ACC112 (cell line): Measurements from ENCODE around the gene LGR5.
"Not testable (repeated sequence)": the region's sequence is repeated elsewhere in the genome, so short reads cannot be mapped to it uniquely, and the experiment has no call there.

Source experiments
- H2AFZ ChIP-seq: fragments of 200-600 bp; sonication (generic); one replicate; pipeline ENCODE4 v1.6.0; 2017; ENCODE audit warnings: antibody characterized with exemption, low read length; ENCODE audit not compliant: unreplicated experiment
- H3K27ac ChIP-seq: fragments of 200-600 bp; sonication (generic); 2 replicates; pipeline ENCODE4 v1.5.1; 2014; ENCODE audit warnings: low read depth, mild to moderate bottlenecking, antibody characterized with exemption, low read length, moderate library complexity
- H3K27me3 ChIP-seq: fragments of 200-600 bp; sonication (generic); 2 replicates; pipeline ENCODE4 v1.6.1; 2014; ENCODE audit warnings: mild to moderate bottlenecking, antibody characterized with exemption, low read length, moderate library complexity, mixed read lengths; ENCODE audit not compliant: insufficient read depth
- H3K36me3 ChIP-seq: fragments of 200-600 bp; sonication (generic); 2 replicates; pipeline ENCODE4 v1.6.1; 2016; ENCODE audit warnings: mild to moderate bottlenecking, antibody characterized with exemption, low read length, moderate library complexity, mixed read lengths; ENCODE audit not compliant: insufficient read depth
- H3K4me1 ChIP-seq: fragments of 200-600 bp; sonication (generic); one replicate; pipeline ENCODE4 v1.6.1; 2016; ENCODE audit warnings: low read length, mixed read lengths; ENCODE audit not compliant: insufficient read depth, unreplicated experiment, control insufficient read depth
- H3K4me3 ChIP-seq: fragments of 200-600 bp; sonication (generic); 2 replicates; pipeline ENCODE4 v1.5.1; 2014; ENCODE audit warnings: mild to moderate bottlenecking, low read depth, low read length
- H3K79me2 ChIP-seq: fragments of 200-600 bp; sonication (generic); one replicate; pipeline ENCODE4 v1.6.0; 2016; ENCODE audit warnings: low read length; ENCODE audit not compliant: control insufficient read depth, unreplicated experiment, insufficient read depth

The LGR5 gene

DNA sequence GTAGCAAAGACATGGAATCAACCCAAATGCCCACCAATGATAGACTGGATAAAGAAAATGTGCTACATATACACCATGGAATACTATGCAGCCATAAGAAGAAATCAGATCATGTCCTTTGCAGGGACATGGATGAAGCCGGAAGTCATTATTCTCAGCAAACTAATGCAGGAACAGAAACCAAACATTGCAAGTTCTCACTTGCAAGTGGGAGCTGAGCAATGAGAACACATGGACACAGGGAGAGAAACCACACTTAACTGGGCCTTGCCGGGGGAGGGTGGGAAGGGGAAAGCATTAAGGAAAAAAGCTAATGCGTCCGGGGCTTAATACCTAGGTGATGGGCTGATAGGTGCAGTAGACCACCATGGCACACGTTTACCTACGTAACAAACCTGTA lies 130.3 kb downstream of the LGR5 start:
- H3K4me3 ChIP-seq, H2AFZ ChIP-seq, H3K79me2 ChIP-seq, H3K36me3 ChIP-seq, H3K27ac ChIP-seq, H3K4me1 ChIP-seq: not testable (repeated sequence)
- peaks cover 11% of the 10 kb centered on the region for H3K27me3 ChIP-seq

DNA sequence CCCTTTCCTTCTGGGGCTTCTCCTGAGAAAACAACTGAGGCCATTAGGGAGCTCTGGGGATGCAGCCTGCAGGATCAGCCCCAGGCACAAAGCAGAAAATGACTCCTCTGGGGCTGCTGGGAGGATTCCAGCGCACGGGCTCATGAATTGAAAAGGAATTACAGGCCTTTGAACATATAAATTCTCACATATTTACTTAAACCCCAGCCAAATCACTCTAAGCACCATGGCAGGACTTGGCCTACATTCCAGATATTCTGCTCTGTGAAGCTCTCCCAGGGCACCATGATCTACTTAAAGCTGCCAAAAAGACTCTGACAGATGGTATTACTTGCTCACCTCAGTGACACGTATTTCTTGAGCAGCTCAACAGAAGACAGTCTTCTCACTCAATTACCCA lies 136.9 kb downstream of the LGR5 start:
- Histone ChIP-seq H3K27ac (no peak overlapping the region), H2AFZ (no peak overlapping the region), H3K4me1 (no peaks in the 10 kb centered on the region), H3K4me3 (no peak overlapping the region), H3K27me3 (no peaks in the 10 kb centered on the region), H3K36me3 (no peaks in the 10 kb centered on the region), H3K79me2 (no peaks in the 10 kb centered on the region)

DNA sequence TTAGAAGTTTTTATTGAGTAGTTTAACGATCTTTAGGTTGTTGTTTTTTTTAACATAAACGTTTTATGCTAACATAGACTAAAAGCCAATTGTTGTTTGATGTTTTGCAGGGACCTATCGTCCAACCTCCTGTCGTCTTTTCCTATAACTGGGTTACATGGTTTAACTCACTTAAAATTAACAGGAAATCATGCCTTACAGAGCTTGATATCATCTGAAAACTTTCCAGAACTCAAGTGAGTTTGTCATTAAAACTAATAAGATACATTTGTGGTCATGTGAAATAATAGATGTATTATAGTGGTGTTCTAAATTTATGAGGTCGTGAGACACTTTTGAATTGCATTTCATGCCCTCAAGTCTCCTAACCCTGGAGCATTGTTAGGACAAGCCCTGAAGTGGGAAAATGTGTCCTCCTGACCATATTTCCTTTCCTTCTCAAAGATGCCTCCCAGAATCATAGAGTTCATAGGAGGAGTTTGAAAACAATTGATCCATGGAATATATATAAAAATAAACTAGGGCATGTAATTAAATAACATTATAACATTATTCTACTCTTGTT lies 139.2 kb downstream of the LGR5 start:
- no peaks in the 10 kb centered on the region for H3K36me3 ChIP-seq
- H3K27me3 ChIP-seq = no peaks in the 10 kb centered on the region
- H3K4me3 ChIP-seq = no peak overlapping the region
- H3K79me2 ChIP-seq = no peaks in the 10 kb centered on the region
- no peaks in the 10 kb centered on the region for H3K4me1 ChIP-seq
- H3K27ac ChIP-seq = no peak overlapping the region
- no peak overlapping the region for H2AFZ ChIP-seq

DNA sequence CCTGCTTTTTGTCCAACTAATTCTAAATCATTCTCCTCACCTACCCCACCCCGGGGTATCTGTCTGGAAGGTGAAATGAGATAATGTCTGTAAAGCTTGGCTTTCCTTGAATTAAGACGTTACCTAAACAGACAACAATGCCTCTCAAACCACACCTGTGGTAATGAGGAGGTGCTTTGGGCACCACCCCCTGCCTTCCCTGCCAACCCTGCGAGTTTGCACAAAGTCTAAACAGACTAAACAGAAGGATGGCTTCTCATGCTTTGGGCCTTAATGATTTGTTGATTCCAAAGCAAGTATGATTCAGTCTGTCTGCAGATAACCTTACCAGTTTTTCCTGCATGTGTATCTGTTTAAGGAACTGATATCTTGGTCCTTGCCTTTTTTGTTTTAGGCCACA lies 141.6 kb downstream of the LGR5 start:
- H3K4me1 ChIP-seq = no peaks in the 10 kb centered on the region
- no peak overlapping the region for H3K27ac ChIP-seq
- no peaks in the 10 kb centered on the region for H3K36me3 ChIP-seq
- no peaks in the 10 kb centered on the region for H3K79me2 ChIP-seq
- no peak overlapping the region for H3K4me3 ChIP-seq
- no peak overlapping the region for H2AFZ ChIP-seq
- H3K27me3 ChIP-seq = peaks cover 10% of the 10 kb centered on the region; the same call in 1 of the 2 replicates

GRCh38 chr12:71582925-71583324 lies 143.3 kb downstream of the LGR5 start:
- Histone ChIP-seq H3K27me3 (peaks cover 10% of the 10 kb centered on the region; the same call in 1 of the 2 replicates), H3K79me2 (no peaks in the 10 kb centered on the region)

DNA sequence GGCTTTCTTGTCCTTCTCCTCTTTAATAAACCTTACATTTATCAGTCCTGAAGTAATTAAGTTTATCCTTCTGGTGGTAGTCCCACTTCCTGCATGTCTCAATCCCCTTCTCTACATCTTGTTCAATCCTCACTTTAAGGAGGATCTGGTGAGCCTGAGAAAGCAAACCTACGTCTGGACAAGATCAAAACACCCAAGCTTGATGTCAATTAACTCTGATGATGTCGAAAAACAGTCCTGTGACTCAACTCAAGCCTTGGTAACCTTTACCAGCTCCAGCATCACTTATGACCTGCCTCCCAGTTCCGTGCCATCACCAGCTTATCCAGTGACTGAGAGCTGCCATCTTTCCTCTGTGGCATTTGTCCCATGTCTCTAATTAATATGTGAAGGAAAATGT lies 144.8 kb downstream of the LGR5 start:
- H3K27me3 ChIP-seq = peaks cover 10% of the 10 kb centered on the region; the same call in 1 of the 2 replicates

More at GRCh38 chr12:71582925-71583324, 143.3 kb downstream of the LGR5 start:
- Histone ChIP-seq H3K36me3 (no peaks in the 10 kb centered on the region), H2AFZ (no peak overlapping the region), H3K27ac (no peak overlapping the region), H3K4me3 (no peak overlapping the region), H3K4me1 (no peaks in the 10 kb centered on the region)

DNA sequence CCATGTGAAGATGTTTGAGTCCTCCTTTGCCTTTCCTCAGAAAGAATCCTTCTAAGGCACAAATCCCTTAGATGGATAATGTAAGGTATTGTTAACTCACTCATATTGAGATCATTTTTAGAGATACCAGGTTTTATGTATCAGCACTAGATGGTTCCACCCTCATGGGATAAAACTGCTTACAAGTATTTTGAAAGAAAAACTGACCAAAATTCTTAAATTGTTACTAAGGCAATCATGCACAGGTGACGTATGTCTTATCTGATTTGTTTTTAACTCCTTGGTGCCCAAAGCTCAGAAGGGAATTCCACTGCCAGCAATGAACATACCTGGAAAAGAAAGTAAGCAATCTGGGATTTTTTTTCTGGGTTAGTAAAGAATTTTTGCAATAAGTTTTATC lies 145.6 kb downstream of the LGR5 start:
- peaks cover 10% of the 10 kb centered on the region; the same call in 1 of the 2 replicates for H3K27me3 ChIP-seq
- H3K4me3 ChIP-seq = no peak overlapping the region
- H3K79me2 ChIP-seq = no peaks in the 10 kb centered on the region
- H2AFZ ChIP-seq = no peak overlapping the region
- H3K4me1 ChIP-seq = no peaks in the 10 kb centered on the region
- H3K36me3 ChIP-seq = no peaks in the 10 kb centered on the region
- no peak overlapping the region for H3K27ac ChIP-seq

More for the DNA sequence above, 144.8 kb downstream of the LGR5 start:
- Histone ChIP-seq H3K79me2 (no peaks in the 10 kb centered on the region), H2AFZ (no peak overlapping the region), H3K36me3 (no peaks in the 10 kb centered on the region), H3K27ac (no peak overlapping the region), H3K4me3 (no peak overlapping the region), H3K4me1 (no peaks in the 10 kb centered on the region)

- Histone ChIP-seq H3K27me3 (peaks cover 10% of the 10 kb centered on the region; the same call in 1 of the 2 replicates), H3K27ac (no peak overlapping the region), H2AFZ (no peak overlapping the region), H3K4me1 (no peaks in the 10 kb centered on the region), H3K79me2 (no peaks in the 10 kb centered on the region), H3K4me3 (no peak overlapping the region), H3K36me3 (no peaks in the 10 kb centered on the region)
Measured at GRCh38 chr12:71587012-71587411, 147.4 kb downstream of the LGR5 start.

DNA sequence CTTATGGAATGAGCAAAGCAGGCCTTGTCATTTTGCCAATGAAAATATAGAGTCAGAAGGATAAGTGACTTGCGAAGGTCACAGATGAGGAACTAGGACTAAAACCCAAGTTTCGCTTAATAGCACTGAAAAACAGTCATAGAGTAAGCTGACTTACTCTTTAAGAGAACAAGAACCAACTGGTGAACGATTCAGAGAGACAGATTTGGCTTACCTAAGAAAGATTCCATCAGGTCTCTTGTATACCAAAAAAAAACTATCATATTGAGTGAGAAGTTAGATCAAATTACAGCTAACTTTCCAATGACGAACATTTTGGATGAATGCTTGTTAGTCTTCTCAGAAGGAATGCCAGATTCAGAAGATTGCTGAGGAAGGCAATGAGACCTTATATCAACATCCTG lies 149.9 kb downstream of the LGR5 start:
- no peak overlapping the region for H3K27ac ChIP-seq
- no peak overlapping the region for H3K4me3 ChIP-seq
- H3K27me3 ChIP-seq = peaks cover 5% of the 10 kb centered on the region; the same call in 1 of the 2 replicates
- H3K79me2 ChIP-seq = no peaks in the 10 kb centered on the region
- H3K36me3 ChIP-seq = no peaks in the 10 kb centered on the region
- H2AFZ ChIP-seq = no peak overlapping the region
- no peaks in the 10 kb centered on the region for H3K4me1 ChIP-seq

- Histone ChIP-seq H3K79me2 (no peaks in the 10 kb centered on the region), H3K36me3 (no peaks in the 10 kb centered on the region), H3K27ac (no peak overlapping the region), H3K4me1 (no peaks in the 10 kb centered on the region), H2AFZ (no peak overlapping the region), H3K4me3 (no peak overlapping the region), H3K27me3 (no peaks in the 10 kb centered on the region)
Measured at GRCh38 chr12:71591601-71592000, 152.0 kb downstream of the LGR5 start.

- Histone ChIP-seq H3K4me3 (no peak overlapping the region), H3K27ac (no peak overlapping the region), H3K27me3 (no peaks in the 10 kb centered on the region), H2AFZ (no peak overlapping the region), H3K36me3 (no peaks in the 10 kb centered on the region), H3K4me1 (no peaks in the 10 kb centered on the region), H3K79me2 (no peaks in the 10 kb centered on the region)
Measured at GRCh38 chr12:71592841-71593240, 153.2 kb downstream of the LGR5 start.
